ENCODE measurements around the gene SLC12A9.

DNA sequence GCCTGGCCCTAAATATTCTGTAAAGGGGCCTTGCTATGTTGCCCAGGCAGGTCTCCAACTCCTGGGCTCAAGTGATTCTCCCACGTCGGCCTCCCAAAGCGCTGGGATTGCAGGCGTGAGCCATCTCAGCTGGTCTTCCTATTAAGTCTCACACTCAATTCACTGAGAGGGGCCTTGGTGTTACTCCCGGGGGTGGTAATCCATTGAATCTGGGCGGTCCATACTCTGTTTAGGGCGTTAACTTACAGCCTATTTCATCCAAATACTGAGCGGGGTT, 21.7 kb downstream of the SLC12A9 start:
- TF ChIP-seq, protein P1, sequence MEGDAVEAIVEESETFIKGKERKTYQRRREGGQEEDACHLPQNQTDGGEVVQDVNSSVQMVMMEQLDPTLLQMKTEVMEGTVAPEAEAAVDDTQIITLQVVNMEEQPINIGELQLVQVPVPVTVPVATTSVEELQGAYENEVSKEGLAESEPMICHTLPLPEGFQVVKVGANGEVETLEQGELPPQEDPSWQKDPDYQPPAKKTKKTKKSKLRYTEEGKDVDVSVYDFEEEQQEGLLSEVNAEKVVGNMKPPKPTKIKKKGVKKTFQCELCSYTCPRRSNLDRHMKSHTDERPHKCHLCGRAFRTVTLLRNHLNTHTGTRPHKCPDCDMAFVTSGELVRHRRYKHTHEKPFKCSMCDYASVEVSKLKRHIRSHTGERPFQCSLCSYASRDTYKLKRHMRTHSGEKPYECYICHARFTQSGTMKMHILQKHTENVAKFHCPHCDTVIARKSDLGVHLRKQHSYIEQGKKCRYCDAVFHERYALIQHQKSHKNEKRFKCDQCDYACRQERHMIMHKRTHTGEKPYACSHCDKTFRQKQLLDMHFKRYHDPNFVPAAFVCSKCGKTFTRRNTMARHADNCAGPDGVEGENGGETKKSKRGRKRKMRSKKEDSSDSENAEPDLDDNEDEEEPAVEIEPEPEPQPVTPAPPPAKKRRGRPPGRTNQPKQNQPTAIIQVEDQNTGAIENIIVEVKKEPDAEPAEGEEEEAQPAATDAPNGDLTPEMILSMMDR (IDR thresholded peaks at IDR 0.05) = no peak
- no peak for TF ChIP-seq POLR2A (IDR thresholded peaks at IDR 0.05)
